ENCODE data around the gene CCDC3.
"Not testable (repeated sequence)": the region's sequence is repeated elsewhere in the genome, so short reads cannot be mapped to it uniquely, and the experiment has no call there.

CCDC3 gene

DNA sequence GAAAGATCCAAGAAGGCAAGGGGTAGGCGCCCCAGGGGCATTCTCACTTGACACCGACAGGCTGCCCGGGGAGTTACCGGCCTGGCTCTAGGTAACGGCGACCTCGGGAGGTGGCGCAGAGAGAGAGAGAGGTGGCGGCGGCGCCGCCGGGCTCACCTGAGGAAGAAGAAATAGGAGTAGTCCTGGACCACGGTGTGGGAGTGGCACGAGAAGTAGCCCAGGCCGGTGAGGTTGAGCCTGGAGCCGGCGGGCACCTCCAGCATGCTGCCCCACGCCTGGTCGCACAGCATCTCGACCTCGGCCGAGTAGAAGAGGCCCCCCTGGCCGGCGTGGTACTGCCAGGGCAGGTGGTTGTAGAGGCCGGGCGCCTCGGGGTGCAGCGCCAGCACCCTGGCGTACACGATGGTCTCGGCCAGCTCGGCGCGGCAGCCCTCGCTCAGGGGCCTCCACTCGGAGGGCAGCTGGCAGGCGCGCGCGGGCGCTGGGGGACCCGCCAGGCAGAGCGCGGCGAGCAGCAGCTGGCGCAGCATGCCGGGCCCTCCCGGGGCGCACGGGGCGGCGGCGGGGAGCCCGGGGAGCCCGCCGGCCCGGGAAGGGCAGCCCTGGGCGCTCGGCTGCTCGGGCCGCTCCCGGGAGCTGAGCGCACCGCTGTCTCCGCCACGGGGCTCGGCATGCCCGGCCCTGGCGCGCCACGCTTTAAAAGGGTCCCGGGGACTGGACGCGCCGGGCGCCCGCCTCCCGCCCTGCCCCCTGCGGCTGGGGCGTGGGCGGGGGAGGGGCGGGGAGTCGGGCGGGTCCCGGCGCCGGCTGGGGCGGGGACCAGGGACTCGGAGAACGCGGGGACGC lies at the start of gene CCDC3:
Gene CCDC3, minus strand, starts transcription at position 673 of the 846 bp plus-strand sequence. Its CDS starts 143 bp downstream, at position 530.
- no peak for DNase-seq

DNA sequence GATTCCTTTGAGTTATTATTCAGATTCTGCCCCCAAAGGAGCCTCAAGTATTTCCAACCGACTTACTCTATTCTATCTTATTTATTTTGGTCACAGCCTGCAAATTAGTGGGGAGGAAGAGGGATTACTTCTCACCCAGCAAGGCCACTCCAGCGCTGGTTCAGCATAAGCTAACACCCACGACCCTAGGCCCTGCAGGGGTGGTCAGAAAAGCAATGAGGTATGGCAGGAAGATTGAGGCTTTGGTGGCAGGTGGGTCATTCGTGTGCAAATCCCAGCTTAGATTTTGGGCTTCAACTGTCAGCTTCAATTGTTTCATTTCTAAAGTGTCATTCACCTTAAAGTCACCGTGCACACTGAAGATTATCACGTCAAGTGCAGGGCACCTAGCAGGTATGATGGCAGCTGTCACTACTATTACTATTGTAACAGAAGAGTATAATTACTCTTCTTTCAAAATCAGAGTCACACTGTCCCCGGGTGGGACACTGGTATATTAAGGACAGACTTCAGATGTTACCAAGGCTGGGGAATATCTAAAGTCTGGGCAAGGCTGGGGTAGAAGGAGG lies 49.7 kb upstream of the CCDC3 start:
- DNase-seq: no peak

DNA sequence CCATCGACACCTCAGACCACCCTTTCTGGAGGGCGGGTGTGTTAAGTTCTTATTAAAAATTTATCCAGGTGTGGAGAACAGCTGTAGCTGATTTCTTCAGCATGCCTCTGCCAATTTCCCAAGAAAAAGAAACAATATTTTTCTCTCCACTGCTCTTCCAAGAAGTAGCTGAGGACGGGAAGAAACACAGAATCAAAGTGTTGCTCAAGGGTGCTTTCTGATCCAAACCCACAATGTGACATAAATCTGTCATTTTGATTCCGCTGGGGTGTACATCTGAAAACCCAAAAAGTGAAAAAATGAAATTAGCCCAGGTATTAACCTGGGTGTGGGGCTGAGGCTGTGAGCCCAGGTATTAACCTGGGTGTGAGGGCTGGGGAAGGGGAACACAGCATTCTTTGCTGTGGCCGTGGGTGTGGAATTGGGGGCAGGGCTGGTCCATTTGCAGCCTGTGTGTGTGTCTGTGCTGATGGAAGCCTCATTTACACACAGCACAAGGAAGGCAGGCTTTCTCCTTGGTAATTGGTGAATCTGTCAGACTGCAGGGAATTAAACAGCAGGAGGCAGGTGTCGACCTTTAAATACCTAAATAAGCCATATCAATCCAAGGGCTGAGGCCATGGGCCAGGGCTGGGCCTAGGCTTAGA lies 48.4 kb upstream of the CCDC3 start:
- no peak for DNase-seq

DNA sequence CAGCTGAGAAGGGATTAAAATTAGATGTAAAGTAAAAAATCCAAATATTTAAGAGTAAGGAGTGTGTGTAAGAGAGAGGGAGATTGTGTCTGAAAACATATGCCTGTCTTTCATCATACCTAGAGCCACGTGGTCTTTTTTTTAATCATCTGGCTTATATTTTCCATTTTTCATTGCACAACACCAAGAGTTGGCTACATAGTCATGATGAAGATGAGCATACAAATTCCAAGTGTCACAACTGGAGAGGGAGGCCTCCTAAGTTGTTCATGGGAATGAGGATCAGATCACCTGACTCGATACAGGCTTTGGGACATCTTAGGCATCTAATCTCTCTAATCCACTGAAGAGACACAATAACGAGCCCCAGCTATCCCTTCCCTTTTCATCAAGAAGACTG lies 47.2 kb upstream of the CCDC3 start:
- DNase-seq: no peak

DNA sequence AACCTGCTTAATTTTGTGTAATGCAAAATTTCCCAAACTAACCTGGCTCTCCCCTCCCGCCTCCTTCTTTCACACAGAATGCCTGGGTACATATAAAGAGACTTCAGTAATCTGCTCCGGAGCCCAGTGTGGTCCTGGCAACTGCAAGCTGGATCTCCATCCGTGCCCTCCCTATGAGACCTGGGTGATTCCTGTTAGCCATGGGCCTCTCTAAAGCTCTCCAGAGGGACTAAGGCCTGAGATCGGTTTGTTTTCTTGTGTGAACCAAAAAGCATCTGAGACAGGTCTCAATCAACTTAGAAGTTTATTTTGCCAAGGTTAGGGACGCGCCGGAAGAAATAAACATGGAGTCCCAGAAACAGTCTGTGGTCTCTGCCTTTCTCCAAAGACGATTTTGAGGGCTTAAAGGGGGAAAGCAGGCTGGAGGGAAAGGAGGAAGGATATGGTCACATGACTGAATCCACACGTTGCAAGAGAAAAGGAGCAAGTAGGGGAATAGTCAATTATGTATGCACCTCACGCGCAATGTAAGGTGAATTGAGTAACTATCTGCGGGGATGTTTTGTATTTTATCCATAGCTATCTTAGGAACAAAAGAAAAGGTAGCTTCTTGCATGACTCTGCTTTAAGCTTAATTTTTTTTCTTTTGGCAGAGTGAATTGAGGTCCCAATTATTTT lies 46.2 kb upstream of the CCDC3 start:
- no peak for DNase-seq

DNA sequence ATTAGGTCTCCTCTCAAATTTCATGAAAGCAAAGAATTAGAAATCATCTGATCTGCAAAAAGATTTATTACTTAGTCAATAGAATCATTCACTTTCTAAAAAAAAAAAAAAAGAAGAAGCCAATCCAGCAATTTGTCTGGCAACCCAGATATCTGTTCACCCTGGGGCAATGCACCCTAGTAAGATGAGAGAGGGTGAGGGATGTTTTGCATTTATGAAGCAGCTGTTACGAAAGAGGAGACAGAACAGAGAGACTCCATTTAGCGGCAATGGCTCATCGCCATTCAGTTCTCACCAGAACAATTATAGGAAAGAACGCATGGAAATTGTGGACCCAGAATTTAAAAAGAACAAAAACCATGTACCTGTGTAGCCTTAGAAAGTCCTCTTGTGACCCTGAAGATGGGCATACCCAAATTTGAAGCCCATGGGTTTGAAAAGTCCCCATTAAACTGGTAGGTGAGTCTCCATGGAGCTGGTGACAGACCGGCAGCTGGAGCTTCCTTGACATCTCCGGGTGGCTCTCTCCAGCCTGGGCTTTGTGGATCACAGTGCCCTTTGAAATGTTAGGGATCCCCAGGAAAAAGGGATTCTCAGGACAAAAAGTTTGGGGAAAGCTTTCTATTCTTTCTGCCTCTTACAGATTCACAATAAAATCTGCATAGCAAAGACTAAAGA lies 45.5 kb upstream of the CCDC3 start:
- no peak for DNase-seq

DNA sequence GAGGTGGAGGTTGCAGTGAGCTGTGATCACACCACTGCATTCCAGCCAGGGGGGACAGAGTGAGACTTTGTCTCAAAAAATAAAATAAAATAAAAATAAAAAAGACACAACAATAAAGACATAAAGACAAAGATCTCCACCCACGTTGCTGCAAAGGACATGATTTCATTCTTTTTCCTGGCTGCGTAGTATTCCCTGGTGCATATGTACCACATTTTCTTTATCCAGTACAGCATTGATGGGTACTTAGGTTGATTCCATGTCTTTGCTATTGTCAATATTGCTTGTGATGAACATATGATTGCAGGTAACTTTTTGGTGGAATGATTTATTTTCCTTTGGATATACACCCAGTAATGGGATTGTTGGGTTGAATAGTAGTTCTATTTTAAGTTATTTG lies 42.0 kb upstream of the CCDC3 start:
- no peak for DNase-seq

DNA sequence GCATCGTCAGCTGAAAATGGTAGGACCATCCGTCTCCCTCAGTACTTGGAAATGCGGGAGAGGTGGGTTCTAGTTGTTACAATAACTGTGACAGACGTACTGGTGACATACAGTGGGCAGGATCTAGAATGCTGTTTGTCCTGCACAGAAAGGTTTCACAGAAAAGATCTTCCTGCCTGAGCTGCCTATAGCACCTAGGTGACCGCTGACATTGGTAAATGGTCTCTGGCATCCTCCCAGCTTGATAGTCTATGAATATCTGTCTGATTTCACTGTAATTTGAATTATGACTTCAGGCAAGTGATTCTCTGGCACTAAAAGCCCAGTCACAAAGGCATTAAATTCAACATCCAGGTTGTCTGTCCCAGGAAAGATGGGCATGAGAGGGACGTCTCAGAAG lies 38.2 kb upstream of the CCDC3 start:
- DNase-seq: no peak

DNA sequence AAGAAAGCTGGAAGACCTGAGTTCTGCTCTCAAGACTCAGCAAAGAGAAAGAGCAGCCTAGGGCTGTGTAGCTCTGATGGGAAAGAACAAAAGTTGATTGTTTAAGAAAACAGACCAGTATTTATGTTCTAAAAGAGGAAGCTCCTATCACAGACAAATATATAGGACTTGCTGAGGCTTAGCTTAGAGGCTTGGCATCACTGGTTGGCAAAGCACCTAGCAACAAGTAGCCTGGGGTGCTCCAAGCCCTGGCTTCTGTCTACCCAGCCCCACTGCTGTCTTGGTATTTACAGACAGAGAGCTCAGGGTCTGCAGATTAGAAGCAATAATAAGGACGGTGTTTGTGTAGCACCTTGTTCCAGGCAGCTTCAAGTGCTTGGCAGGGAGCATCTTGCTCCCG lies 36.9 kb upstream of the CCDC3 start:
- no peak for DNase-seq

DNA sequence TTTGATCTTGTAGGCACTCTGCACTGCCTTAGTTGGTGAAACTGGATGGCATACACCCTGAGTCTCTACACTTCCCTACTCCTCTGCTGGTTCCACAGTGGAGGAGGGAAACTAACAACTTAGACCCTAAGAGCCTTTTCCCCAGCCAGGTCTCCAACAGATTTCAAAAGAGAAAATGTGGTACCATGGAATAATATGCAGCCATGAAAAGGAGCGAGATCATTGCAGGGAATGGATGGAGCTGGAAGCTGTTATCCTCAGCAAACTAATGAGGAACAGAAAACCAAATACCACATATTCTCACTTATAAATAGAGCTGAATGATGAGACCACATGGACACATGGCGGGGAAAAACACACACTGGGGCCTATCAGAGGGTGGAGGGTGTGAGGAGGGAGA lies 36.3 kb upstream of the CCDC3 start:
- DNase-seq: no peak

DNA sequence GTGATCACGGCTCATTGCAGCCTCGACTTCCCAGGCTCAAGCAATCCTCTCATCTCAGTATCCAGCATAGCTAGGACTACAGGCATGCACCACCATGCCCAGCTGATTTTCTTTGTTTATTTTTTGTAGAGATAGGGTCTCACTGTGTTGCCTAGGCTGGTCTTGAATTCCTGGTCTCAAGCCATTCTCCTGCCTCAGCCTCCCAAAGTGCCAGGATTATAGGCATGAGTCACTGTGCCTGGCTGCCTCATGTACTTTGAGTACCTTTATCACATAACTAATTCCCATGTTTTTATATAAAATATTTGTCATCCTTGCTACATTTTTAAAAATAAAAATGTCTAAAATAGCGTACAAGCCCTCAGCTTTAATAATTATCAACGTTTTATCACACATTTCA lies 35.3 kb upstream of the CCDC3 start:
- DNase-seq: no peak

DNA sequence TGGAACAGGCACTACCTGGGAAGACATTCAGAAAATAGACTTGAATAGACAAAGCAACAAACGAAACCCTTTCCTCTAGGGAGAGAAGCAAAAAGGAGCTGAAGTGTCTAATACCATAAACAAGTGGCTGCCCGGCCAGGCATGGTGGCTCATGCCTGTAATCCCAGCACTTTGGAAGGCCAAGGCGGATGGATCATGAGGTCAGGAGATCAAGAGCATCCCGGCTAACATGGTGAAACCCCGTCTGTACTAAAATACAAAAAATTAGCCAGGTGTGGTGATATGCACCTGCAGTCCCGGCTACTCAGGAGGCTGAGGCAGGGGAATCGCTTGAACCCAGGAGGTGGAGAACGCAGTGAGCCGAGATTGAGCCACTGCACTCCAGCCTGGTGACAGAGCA lies 34.2 kb upstream of the CCDC3 start:
- DNase-seq: not testable (repeated sequence)

DNA sequence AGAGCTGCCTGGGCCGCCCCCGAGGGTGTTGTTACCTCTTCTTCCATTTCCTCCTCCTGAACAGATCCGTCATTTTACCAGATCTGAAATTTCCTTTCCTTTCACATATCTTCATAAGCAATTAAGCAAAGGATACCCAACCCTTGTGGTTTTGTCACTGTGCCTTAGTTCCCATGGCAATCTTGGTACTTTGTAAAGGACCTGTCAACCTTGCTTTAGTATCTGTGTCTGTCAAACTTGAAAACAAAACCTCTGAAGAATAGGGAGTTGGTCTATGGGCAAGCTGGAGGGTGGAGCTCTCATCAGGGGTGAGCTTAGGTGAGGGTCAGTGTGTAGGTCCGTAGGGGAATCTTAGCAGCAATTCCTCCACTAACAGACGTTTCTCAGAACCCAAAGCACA lies 25.4 kb upstream of the CCDC3 start:
- DNase-seq: no peak

DNA sequence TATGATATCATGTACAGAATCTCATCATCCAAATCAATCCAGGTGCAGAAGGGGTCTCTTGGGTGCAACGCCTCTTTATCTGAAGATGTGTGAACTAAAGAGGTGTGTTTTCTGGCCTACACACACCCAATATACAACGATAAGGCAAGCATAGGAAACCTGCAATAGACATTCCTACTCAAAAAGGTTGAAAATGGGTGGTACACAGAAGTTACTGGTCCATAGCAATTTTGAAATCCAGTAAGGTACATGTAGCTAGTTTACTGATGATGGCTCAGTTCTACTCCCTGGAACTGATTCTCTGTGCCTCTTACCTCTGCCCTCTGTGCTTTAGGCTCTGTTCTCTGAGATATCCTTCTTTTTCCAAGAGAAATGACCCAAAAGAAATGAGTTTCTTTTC lies 22.2 kb upstream of the CCDC3 start:
- no peak for DNase-seq

DNA sequence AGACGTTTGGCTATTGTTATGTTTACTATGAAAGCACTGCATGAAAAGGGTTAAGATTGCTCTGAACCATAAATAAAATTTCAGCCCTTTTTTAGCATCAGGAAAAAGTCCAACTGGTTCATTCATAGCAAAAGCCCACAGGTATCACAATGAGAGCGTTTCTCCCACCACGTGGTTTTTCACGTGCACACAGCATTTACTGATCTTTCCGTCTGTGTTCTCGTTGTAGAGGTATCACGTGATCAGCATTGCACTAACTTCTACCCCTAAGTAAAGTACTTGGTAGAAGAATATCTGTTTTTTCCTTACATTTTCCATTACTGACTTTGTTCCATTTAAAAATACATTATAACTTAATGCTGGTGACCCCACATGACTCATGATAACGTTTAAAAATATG lies 17.8 kb upstream of the CCDC3 start:
- DNase-seq: no peak

DNA sequence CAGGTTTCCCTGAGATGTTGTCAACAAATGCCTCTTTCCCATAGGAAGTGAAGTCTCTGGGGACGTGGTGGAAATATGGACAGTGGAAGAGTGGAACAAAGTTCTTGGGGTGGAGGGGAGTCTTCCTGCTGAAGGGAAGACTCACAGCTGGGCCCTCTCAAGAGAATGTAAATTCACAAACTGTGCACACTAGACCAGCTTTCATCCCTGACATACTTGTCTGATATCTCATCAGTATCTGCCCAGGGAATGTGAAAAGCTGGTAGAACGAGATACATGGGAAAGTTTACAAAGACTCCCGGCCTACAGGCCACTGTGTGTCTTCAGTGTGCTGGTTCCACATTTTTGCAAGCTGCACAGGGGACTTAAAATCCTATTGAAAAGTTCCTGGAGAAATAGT lies 16.7 kb upstream of the CCDC3 start:
- no peak for DNase-seq

DNA sequence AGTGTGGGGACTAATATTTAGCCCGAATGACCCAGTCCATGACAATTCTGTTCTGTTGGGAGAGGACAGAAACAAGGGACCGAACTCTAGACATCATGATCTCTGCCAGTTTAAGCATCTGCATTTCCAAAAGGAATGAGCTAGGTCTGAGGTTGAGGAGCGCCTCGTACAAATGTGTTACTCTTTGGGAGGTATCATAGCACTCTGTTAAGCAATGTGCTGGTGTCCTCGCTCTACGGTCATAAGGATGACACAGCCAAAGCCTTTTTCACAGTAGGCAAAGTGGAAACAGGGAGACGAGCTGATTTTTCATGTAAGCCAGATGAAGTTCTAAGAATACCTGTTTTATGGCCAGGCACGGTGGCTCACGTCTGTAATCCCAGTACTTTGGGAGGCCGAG lies 15.4 kb upstream of the CCDC3 start:
- DNase-seq: no peak

DNA sequence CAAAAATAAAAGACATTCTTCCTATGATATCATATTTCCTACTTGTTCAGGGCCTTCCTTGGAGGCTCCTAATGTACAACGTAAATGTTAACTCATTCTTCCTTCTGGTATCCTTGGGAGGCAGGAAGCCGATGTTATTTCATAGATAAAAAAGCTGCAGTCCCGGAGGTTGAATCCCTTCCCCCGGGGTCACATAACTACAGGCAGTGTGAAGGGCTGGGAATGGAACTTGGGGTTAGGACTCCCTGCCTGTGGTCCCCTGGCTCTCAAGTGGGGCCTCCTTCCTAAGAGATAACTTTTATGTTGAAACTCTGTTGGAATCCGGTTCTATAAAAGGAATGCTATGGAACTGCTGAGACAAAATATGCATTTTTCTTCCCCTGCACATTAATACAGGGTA lies 14.9 kb upstream of the CCDC3 start:
- DNase-seq: no peak

DNA sequence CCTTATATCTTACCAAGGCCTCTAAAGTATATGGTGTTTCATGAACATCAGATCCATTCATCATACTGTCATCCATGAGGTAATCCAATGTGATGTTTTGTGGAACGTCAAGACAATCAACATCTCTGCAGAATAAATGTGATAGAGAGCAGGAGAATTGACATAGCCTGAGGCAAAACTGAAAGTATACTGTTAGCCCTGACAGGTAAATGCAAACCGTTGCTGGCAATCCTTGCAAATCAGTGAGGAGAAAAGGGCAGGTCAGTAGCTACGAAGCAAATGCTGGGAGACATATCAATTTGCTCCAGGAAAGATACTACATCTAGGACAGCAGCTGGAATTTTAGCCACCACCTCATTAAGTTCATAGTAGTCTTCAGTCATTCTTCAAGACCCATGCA lies 4.5 kb upstream of the CCDC3 start:
- no peak for DNase-seq

DNA sequence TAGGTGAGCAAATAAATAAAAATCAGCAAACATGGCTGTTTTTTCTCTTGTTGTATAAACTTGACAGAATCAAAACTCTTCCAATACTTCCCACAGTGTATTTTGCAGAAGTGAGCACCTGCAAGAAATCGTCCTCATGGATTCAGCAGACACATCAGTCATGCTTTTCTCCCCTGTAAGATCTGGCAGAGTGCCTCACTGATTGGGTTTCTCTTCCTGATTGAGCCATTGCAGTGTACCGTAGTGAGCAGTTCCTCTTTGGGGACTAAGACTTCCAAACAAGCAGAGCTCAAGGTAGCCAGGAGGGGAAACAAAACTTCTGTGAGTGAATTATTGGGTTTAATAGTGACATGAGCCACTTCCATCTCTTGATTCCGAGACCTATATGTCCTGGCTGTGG lies 2.2 kb upstream of the CCDC3 start:
- no peak for DNase-seq

DNA sequence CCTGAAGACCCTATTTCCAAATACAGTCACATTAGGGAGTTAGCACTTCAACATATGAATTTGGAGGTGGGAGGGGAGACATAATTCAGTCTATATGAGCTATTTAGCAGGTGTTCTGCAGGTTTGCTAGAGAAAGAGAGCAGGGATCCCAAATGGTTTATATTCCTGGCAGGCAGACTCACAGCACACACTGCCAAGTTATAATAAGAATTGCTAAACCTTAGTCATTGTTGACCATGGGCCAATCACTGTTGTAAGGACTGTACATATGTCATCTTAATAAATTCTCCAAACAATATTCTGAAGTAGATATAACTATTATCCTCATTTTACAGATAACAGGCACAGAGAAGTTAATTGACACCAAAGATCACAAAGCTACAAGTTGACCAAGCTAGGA lies 1.5 kb upstream of the CCDC3 start:
- DNase-seq: no peak

DNA sequence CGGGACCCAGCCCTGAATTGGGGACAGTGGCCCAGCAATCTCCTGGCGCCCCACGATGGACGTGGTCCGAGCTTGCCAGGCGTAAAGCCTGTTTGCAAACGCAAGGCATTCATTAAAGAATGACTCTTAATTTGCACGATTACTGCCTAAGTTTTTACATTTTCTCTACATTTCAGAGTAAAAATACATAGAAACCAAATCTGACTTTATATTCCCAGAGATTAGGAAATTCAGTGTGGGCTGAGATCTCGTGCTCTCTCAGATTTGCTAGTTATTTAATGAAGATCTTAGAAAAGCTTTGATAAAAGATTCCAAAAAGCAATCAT lies 337 bp upstream of the CCDC3 start:
- no peak for DNase-seq

DNA sequence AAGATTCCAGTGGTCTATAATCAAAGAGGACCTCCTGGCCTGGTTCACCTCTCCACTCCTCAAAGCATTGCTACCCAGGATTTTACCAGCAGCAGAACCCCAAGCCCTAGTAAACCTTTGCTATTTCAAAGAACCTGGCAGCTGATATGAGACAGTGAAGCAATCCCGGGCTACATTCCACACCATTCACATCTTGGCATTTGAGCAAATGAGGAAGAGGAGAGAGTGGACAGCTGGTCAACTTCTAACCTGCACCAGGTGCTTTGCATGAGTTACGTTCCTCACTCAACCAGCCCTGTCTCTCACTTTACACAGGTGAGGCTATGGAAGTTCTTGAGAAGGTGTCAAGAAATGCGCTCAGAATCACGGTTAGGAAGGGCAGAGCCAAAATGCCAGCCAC lies 1.1 kb downstream of the CCDC3 start:
- DNase-seq: no peak

Measured in suppressor macrophage treated with lipopolysaccharide for 4 hours (primary cell).